ENCODE results near the gene MATK.

DNA sequence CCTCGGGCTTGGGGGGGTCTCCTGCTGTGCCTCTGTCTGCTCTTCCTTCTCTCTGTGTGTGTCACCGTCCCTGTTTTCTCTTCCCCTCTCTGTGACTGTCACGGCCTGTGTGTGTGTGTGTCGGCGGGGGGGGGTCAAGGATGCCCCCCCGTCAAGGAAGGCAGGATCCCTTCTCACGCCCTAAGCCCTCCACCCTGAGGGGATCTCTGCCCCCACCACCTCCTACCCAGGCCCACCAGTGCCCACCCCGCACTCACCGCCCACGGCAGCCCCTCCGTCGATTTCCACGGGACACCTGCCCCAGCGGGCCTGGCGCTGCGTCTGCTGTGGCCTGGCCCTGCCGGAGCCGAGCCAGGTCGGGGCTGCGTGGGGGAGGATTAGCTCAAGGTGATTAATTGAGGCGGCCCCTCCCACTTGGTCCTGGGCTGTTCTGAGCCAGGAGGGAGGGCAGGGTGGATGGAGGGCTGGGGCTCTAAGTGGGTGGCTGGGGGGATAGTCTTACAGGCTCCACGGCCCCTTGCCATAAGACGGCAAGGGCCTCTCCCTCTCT lies 14.2 kb downstream of the MATK start, which contains the start of gene RAX2:
- TF ChIP-seq EP300 (conservative IDR thresholded peaks at IDR 0.05; ENCODE audit: poor library complexity, severe bottlenecking) = no peak
- no peak for TF ChIP-seq TAF1 (IDR thresholded peaks at IDR 0.05; ENCODE audit: low read depth)

Data from neural cell (in vitro differentiated cells).